Amniotic epithelial cell (primary cell): Measurements from ENCODE around the gene CREM.

ENCODE experiments used
- DNase-seq: peaks from one replicate; pipeline ENCODE4 v3.0.0-alpha.2; 2010; ENCODE audit warnings: low read depth

The CREM gene

GRCh38 chr10:35136263-35136815 is 9.7 kb downstream of the CREM start:
- no peak for DNase-seq

GRCh38 chr10:35140126-35140525 is 13.5 kb downstream of the CREM start:
- DNase-seq = peak; percentile 27

GRCh38 chr10:35140727-35141126 is 14.1 kb downstream of the CREM start:
- peak; percentile 42 for DNase-seq

- DNase-seq = no peak
These were observed 23.7 kb downstream of the CREM start for GRCh38 chr10:35150308-35150707.

GRCh38 chr10:35152992-35153391 is 26.3 kb downstream of the CREM start:
- DNase-seq = no peak

- peak; percentile 34 for DNase-seq
These were observed 27.1 kb downstream of the CREM start for GRCh38 chr10:35153716-35154115.

- DNase-seq = no peak
These were observed 34.1 kb downstream of the CREM start for GRCh38 chr10:35160743-35161142.

GRCh38 chr10:35161906-35162305 is 35.3 kb downstream of the CREM start:
- DNase-seq = no peak

GRCh38 chr10:35165136-35165535 is 38.5 kb downstream of the CREM start:
- DNase-seq = no peak

- no peak for DNase-seq
These were observed 39.2 kb downstream of the CREM start for GRCh38 chr10:35165811-35166210.

GRCh38 chr10:35166607-35167006 is 40.0 kb downstream of the CREM start:
- no peak for DNase-seq

GRCh38 chr10:35167342-35167741 is 40.7 kb downstream of the CREM start:
- no peak for DNase-seq

GRCh38 chr10:35172146-35172545 is 45.5 kb downstream of the CREM start:
- DNase-seq = no peak

GRCh38 chr10:35172574-35172973 is 45.9 kb downstream of the CREM start:
- peak; percentile 30 for DNase-seq

- peak; percentile 23 for DNase-seq
These were observed 51.7 kb downstream of the CREM start for GRCh38 chr10:35178331-35178730.

- DNase-seq = no peak
These were observed 56.2 kb downstream of the CREM start for GRCh38 chr10:35182631-35183510.

- DNase-seq = no peak
These were observed 58.0 kb downstream of the CREM start for GRCh38 chr10:35184527-35185171.

- no peak for DNase-seq
These were observed 58.8 kb downstream of the CREM start for GRCh38 chr10:35185260-35186034.

- DNase-seq = no peak
These were observed 62.3 kb downstream of the CREM start for GRCh38 chr10:35188954-35189353.

GRCh38 chr10:35191523-35191922 is 64.9 kb downstream of the CREM start:
- no peak for DNase-seq

GRCh38 chr10:35192645-35193249 is 66.1 kb downstream of the CREM start:
- DNase-seq = peak; percentile 83

- DNase-seq = no peak
These were observed 67.8 kb downstream of the CREM start for GRCh38 chr10:35194471-35194870.
